Esophagus muscularis mucosa (tissue), 4 donors: ENCODE measurements around the gene EZH2. TPM values are rescaled to one million over a fixed set of nuclear protein-coding genes. Genes with fewer than 3 reads are reported as not detected.

Experiments used
- DNase-seq: peaks from one replicate; pipeline ENCODE4 v3.0.0-alpha.2; 2017; ENCODE audit errors: extremely low spot score
- H3K27ac ChIP-seq, 4 donors: fragments of 200-600 bp; sonication (generic); replicated peaks in 1 of 4; 1 replicate in 3 of 4; 2 replicates in 1 of 4; pipeline ENCODE4 v1.5.1; 2016 to 2019; ENCODE audit warnings: mild to moderate bottlenecking in 1 of 4
- H3K27me3 ChIP-seq, 4 donors: fragments of 200-600 bp; sonication (generic); one replicate each; pipeline versions ENCODE4 v1.5.1 to v1.6.0; 2016 to 2019
- H3K36me3 ChIP-seq, 4 donors: fragments of 200-600 bp; sonication (generic); one replicate each; pipeline ENCODE4 v1.5.1; 2016 to 2019
- H3K4me1 ChIP-seq, 4 donors: fragments of 200-600 bp; sonication (generic); one replicate each; pipeline ENCODE4 v1.5.1; 2016 to 2019
- H3K4me3 ChIP-seq, 4 donors: fragments of 200-600 bp; sonication (generic); 1 replicate in 2 of 4; 2 replicates in 2 of 4; pipeline ENCODE4 v1.5.1; 2016 to 2019; ENCODE audit warnings: mild to moderate bottlenecking in 4 of 4, moderate library complexity in 1 of 4
- H3K9me3 ChIP-seq, 4 donors: fragments of 200-600 bp; sonication (generic); 1 replicate in 3 of 4; 2 replicates in 1 of 4; pipeline ENCODE4 v1.5.1; 2016 to 2019
- CTCF ChIP-seq, 3 experiments: fragments of 200-600 bp in 2 of 3; fragments of 450-650 bp in 1 of 3; sonication (generic) in 2 of 3; IDR thresholded peaks; one replicate each; pipeline ENCODE4 v1.5.1; 2017 to 2019; ENCODE audit warnings: antibody characterized with exemption in 3 of 3, mild to moderate bottlenecking in 2 of 3, moderate library complexity in 1 of 3
- EP300 ChIP-seq: sonication (generic); formaldehyde crosslinking; IDR thresholded peaks from one replicate; pipeline ENCODE4 v1.6.1; 2017; ENCODE audit warnings: antibody characterized with exemption
- POLR2A ChIP-seq: fragments of 450-650 bp; IDR thresholded peaks from one replicate; pipeline ENCODE4 v1.6.1; 2017; ENCODE audit warnings: antibody characterized with exemption, moderate library complexity, mild to moderate bottlenecking, low read depth
- POLR2AphosphoS5 ChIP-seq, 2 donors: sonication (generic); formaldehyde crosslinking; IDR thresholded peaks; one replicate each; pipeline ENCODE4 v1.6.1; 2017; ENCODE audit warnings: antibody characterized with exemption in 2 of 2
- WGBS: methylation state at CpG from one replicate; pipeline ENCODE4 v1.1.5; 2018; 5-methylcytosine and 5-hydroxymethylcytosine counted together
- intact Hi-C: fragments of 100-400 bp; cut with DNase I; formaldehyde crosslinking; loops from one replicate; pipeline ENCODE4 v1.15.1; 2023
- total RNA-seq, 4 donors: library from RNA; depleted of rRNA; stranded (reverse); fragments of >200 nt; gene quantifications; one replicate each; pipeline versions ENCODE4 v1.1.0 to v1.2.1, GENCODE V29; 2016

EZH2 gene
- total RNA-seq, 4 donors from 2014 or later: 0.33 to 0.52 (median 0.45) TPM; not detected in 1

- H3K36me3 ChIP-seq: no peaks in the 10 kb centered on the region
- H3K9me3 ChIP-seq: no peaks in the 10 kb centered on the region
- WGBS: 68% methylated on average over 5 of the region's 5 CpGs
- peaks cover 0 to 42% (median 0%) of the 10 kb centered on the region in 4 donors for H3K27me3 ChIP-seq
- TF ChIP-seq CTCF (IDR thresholded peaks at IDR 0.05) (no peak), POLR2AphosphoS5 (IDR thresholded peaks at IDR 0.05) (no peak), POLR2A (no peak)
- no peaks in the 10 kb centered on the region for H3K4me1 ChIP-seq
- H3K4me3 ChIP-seq: no peak overlapping the region
- DNase-seq: peak; percentile 26
- intact Hi-C loops: no loop called here
- no peak overlapping the region for H3K27ac ChIP-seq
Observed at GRCh38 chr7:148909568-148909967, 25.5 kb upstream of the EZH2 start.

GRCh38 chr7:148906707-148907498 lies 22.8 kb upstream of the EZH2 start:
- H3K9me3 ChIP-seq: no peaks in the 10 kb centered on the region
- no peak for TF ChIP-seq CTCF (IDR thresholded peaks at IDR 0.05)
- H3K4me3 ChIP-seq: no peak overlapping the region
- no peaks in the 10 kb centered on the region for H3K36me3 ChIP-seq
- H3K27me3 ChIP-seq: peaks cover 0 to 42% (median 0%) of the 10 kb centered on the region in 4 donors
- DNase-seq: peak; percentile 37
- 75% methylated on average over 9 of the region's 9 CpGs for WGBS
- H3K4me1 ChIP-seq: no peaks in the 10 kb centered on the region
- H3K27ac ChIP-seq: no peak overlapping the region
- intact Hi-C loops: no loop called here

- Histone ChIP-seq H3K27me3 (peaks cover 0 to 36% (median 0%) of the 10 kb centered on the region in 4 donors), H3K36me3 (no peaks in the 10 kb centered on the region), H3K27ac (no peak overlapping the region), H3K4me3 (no peak overlapping the region), H3K4me1 (no peaks in the 10 kb centered on the region), H3K9me3 (no peaks in the 10 kb centered on the region)
- DNase-seq: no peak
- TF ChIP-seq POLR2A (no peak), EP300 (no peak), CTCF (IDR thresholded peaks at IDR 0.05) (no peak), POLR2AphosphoS5 (IDR thresholded peaks at IDR 0.05) (no peak)
- intact Hi-C loops: no loop called here
- 52% methylated on average over 6 of the region's 6 CpGs for WGBS
Observed at GRCh38 chr7:148905093-148905666, 21.1 kb upstream of the EZH2 start.

- intact Hi-C loops: no loop called here
- 100% methylated on average over 1 of the region's 1 CpG for WGBS
- H3K27me3 ChIP-seq: peaks cover 0 to 25% (median 0%) of the 10 kb centered on the region in 4 donors
- no peaks in the 10 kb centered on the region for H3K36me3 ChIP-seq
- H3K4me3 ChIP-seq: no peak overlapping the region
- DNase-seq: peak; percentile 37
- no peaks in the 10 kb centered on the region for H3K4me1 ChIP-seq
- no peak overlapping the region for H3K27ac ChIP-seq
- TF ChIP-seq POLR2A (no peak), CTCF (IDR thresholded peaks at IDR 0.05) (no peak), EP300 (no peak), POLR2AphosphoS5 (IDR thresholded peaks at IDR 0.05) (no peak)
- no peaks in the 10 kb centered on the region for H3K9me3 ChIP-seq
Observed at GRCh38 chr7:148903504-148903903, 19.4 kb upstream of the EZH2 start.
